VCaP (cell line): ENCODE data around the gene TMEM63C.

Experiments
- H3K27ac ChIP-seq: fragments of 450-650 bp; 2 replicates; pipeline ENCODE4 v1.5.1; 2017
- TF ChIP-seq, protein P1 (sequence below): fragments of 450-650 bp; conservative IDR thresholded peaks from 2 replicates; pipeline ENCODE4 v1.5.1; 2017; ENCODE audit warnings: mild to moderate bottlenecking, moderate library complexity

TMEM63C gene

GRCh38 chr14:77258566-77258965, 77.0 kb downstream of the TMEM63C start:
- TF ChIP-seq, protein P1, sequence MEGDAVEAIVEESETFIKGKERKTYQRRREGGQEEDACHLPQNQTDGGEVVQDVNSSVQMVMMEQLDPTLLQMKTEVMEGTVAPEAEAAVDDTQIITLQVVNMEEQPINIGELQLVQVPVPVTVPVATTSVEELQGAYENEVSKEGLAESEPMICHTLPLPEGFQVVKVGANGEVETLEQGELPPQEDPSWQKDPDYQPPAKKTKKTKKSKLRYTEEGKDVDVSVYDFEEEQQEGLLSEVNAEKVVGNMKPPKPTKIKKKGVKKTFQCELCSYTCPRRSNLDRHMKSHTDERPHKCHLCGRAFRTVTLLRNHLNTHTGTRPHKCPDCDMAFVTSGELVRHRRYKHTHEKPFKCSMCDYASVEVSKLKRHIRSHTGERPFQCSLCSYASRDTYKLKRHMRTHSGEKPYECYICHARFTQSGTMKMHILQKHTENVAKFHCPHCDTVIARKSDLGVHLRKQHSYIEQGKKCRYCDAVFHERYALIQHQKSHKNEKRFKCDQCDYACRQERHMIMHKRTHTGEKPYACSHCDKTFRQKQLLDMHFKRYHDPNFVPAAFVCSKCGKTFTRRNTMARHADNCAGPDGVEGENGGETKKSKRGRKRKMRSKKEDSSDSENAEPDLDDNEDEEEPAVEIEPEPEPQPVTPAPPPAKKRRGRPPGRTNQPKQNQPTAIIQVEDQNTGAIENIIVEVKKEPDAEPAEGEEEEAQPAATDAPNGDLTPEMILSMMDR = no peak
- H3K27ac ChIP-seq = no peak overlapping the region

- TF ChIP-seq, protein P1 = no peak
- H3K27ac ChIP-seq = no peak overlapping the region
Observed at GRCh38 chr14:77259025-77259715, 77.6 kb downstream of the TMEM63C start.

DNA sequence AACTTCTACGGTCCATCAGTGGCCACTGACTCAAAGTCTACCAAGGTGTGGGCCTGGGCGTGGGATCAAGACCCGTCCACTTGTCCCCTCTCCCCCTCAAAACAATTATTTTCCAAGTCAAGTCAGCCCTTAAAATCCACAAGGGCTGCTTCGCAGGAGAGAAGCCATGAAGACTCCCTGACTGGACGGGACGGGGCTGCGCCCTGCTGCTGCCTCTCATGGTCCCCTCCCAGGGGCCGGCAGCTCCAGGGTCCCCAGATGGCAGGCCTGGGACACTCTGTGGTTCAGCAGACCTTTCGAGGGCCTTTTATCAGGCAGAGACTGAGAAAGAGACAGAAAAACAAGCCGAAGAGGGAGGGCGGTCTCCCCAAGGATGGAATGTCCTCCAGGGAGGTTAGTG, 78.6 kb downstream of the TMEM63C start:
- TF ChIP-seq, protein P1 = no peak
- H3K27ac ChIP-seq = no peak overlapping the region

GRCh38 chr14:77260631-77261030, 79.0 kb downstream of the TMEM63C start:
- TF ChIP-seq, protein P1 = no peak
- H3K27ac ChIP-seq = no peak overlapping the region

DNA sequence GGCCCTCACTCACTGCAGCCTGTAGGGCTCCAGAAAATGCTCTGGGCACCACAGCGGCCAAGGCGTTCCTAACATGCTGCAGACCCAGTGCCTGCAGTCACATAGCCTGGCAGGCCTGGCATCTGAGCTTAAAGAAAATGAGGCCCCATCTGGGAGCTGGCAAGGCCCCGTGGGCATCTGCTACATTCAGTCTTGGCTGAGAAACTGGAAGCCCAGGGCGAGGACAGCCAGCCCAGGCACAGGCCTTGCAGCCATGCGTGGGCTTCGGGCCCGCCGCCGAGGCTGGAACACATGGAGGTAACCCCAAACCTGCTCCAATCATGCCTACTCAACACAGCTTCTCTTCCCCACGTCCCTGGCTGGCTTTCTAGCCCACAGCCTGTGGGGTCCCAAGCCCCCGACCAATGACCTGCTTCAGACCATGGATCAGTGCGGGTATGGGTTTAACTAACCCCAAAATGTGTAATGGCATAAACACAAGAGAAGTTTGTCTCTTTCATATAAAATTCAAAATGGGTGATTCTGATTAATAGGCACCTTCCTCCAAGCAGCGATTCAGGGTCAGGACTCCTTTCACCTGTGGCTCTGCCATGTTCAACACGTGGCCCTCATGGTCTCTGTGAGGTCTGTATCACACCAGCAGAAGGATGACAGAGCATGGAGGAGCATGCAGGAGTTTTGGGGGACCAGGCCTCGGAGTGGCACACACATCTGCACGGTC, 83.0 kb downstream of the TMEM63C start:
- H3K27ac ChIP-seq = no peak overlapping the region
- TF ChIP-seq, protein P1 = no peak

DNA sequence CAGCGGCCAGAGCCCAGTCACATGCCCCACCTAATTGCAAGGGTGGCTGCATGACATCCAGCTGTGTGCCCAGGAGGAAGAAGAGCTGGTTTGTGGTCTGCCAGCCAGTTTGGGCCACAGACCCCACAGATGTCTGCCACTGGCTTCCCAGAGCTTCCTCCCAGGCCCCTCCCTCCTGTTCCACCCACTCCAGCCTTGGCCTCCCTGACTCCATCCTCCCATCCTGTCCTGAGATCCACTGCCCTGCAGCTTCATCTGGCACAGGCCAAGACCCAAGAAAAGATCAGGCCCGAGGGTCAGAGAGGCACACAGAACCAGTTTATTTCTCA, 83.6 kb downstream of the TMEM63C start:
- TF ChIP-seq, protein P1 = no peak
- no peak overlapping the region for H3K27ac ChIP-seq

- TF ChIP-seq, protein P1 = no peak
- no peak overlapping the region for H3K27ac ChIP-seq
Observed at GRCh38 chr14:77265561-77266335, 84.2 kb downstream of the TMEM63C start.
